OCI-LY3 (cell line): ENCODE measurements around the gene ASB15.

ENCODE experiments used
- CTCF ChIP-seq: fragments of 200-600, 300-600 bp; sonication (generic); IDR thresholded peaks from 2 replicates; pipeline ENCODE4 v1.5.1; 2014; ENCODE audit warnings: antibody characterized with exemption, low read length, low read depth
- EZH2phosphoT487 ChIP-seq: fragments of 200-600 bp; shearing (Covaris generic); IDR thresholded peaks from 2 replicates; pipeline ENCODE4 v1.6.1; 2018; ENCODE audit warnings: antibody characterized with exemption, mixed run types, low read depth

- TF ChIP-seq CTCF, result no peak
- no peak for TF ChIP-seq EZH2phosphoT487
Measured at GRCh38 chr7:123673752-123674398, 72.3 kb downstream of the ASB15 start.
